SU-DHL-6 (cell line): ENCODE results near the gene MCTP1.

Experiments
- H2AFZ ChIP-seq: fragments of 200-600 bp; sonication (generic); 2 replicates; pipeline ENCODE4 v1.6.1; 2014; ENCODE audit warnings: low read depth, mild to moderate bottlenecking, moderate library complexity, mixed read lengths, antibody characterized with exemption, low read length; ENCODE audit not compliant: severe bottlenecking
- H3F3A ChIP-seq: fragments of 200-600 bp; shearing (Covaris generic); 2 replicates; pipeline ENCODE4 v1.6.0; 2016; ENCODE audit warnings: antibody characterized with exemption, mild to moderate bottlenecking; ENCODE audit not compliant: insufficient read depth
- H3K27ac ChIP-seq: fragments of 200-600 bp; sonication (generic); 2 replicates; pipeline ENCODE4 v1.5.1; 2016; ENCODE audit warnings: low read depth, mild to moderate bottlenecking, low read length, moderate library complexity, mixed read lengths
- H3K27me3 ChIP-seq: fragments of 200-600 bp; sonication (generic), shearing (Covaris generic); 2 replicates; pipeline ENCODE4 v1.6.0; 2014; ENCODE audit warnings: mild to moderate bottlenecking, low read length
- H3K36me3 ChIP-seq: fragments of 200-600 bp; sonication (generic); 2 replicates; pipeline ENCODE4 v1.6.1; 2014; ENCODE audit warnings: mild to moderate bottlenecking, low read length, mixed read lengths
- H3K4me2 ChIP-seq: fragments of 300-600, 200-600 bp; shearing (Covaris generic), sonication (generic); 2 replicates; pipeline ENCODE4 v1.6.0; 2014; ENCODE audit warnings: low read length, low read depth, mild to moderate bottlenecking; ENCODE audit not compliant: poor library complexity, severe bottlenecking
- H3K4me3 ChIP-seq: fragments of 200-600 bp; sonication (generic); 2 replicates; pipeline ENCODE4 v1.5.1; 2014; ENCODE audit warnings: antibody characterized with exemption, low read length, mild to moderate bottlenecking, mixed read lengths; ENCODE audit not compliant: insufficient read depth, poor library complexity, severe bottlenecking
- H3K79me2 ChIP-seq: fragments of 200-600 bp; sonication (generic); 2 replicates; pipeline ENCODE4 v1.6.1; 2014; ENCODE audit warnings: mild to moderate bottlenecking, low read length, moderate library complexity; ENCODE audit not compliant: insufficient read depth
- H3K9ac ChIP-seq: fragments of 200-600 bp; sonication (generic); 2 replicates; pipeline ENCODE4 v1.7.0; 2014; ENCODE audit warnings: mild to moderate bottlenecking, low read length
- H3K9me2 ChIP-seq: fragments of 200-600 bp; sonication (generic); replicated peaks from 2 replicates; pipeline ENCODE4 v1.6.1; 2014; ENCODE audit warnings: low read length; ENCODE audit not compliant: insufficient read depth
- H3K9me3 ChIP-seq: fragments of 200-600 bp; sonication (generic); 2 replicates; pipeline ENCODE4 v1.6.1; 2014; ENCODE audit warnings: low read length, mixed read lengths; ENCODE audit not compliant: insufficient read depth
- H4K20me1 ChIP-seq: fragments of 200-600 bp; sonication (generic); 2 replicates; pipeline ENCODE4 v1.6.1; 2014; ENCODE audit warnings: low read depth, mild to moderate bottlenecking, antibody characterized with exemption, low read length, moderate library complexity, mixed read lengths
- CTCF ChIP-seq: fragments of 200-600 bp; sonication (generic); IDR thresholded peaks from one replicate; pipeline ENCODE4 v1.5.1; 2017; ENCODE audit warnings: antibody characterized with exemption, mild to moderate bottlenecking, low read length, moderate library complexity; ENCODE audit not compliant: insufficient read depth, poor library complexity, severe bottlenecking
- EZH2phosphoT487 ChIP-seq: fragments of 200-600 bp; sonication (generic), shearing (Covaris generic); conservative IDR thresholded peaks from 2 replicates; pipeline ENCODE4 v1.6.1; 2018; ENCODE audit warnings: mild to moderate bottlenecking, antibody characterized with exemption, low read length, moderate library complexity, mixed read lengths

MCTP1 gene

GRCh38 chr5:95153511-95153910 lies 131.4 kb downstream of the MCTP1 start:
- Histone ChIP-seq H3K27me3 (no peaks in the 10 kb centered on the region), H2AFZ (no peak overlapping the region)

GRCh38 chr5:95152535-95152934 lies 132.4 kb downstream of the MCTP1 start:
- Histone ChIP-seq H3K9me3 (no peaks in the 10 kb centered on the region), H3K9ac (no peak overlapping the region), H3K4me3 (no peak overlapping the region), H4K20me1 (no peaks in the 10 kb centered on the region), H3K4me2 (no peak overlapping the region), H3F3A (no peaks in the 10 kb centered on the region), H3K27ac (no peak overlapping the region), H3K79me2 (no peaks in the 10 kb centered on the region), H3K36me3 (no peaks in the 10 kb centered on the region), H2AFZ (no peak overlapping the region), H3K27me3 (no peaks in the 10 kb centered on the region), H3K9me2 (no peaks in the 10 kb centered on the region)
- no peak for TF ChIP-seq EZH2phosphoT487
- no peak for TF ChIP-seq CTCF

More at GRCh38 chr5:95153511-95153910, 131.4 kb downstream of the MCTP1 start:
- Histone ChIP-seq H3K79me2 (no peaks in the 10 kb centered on the region), H3K36me3 (no peaks in the 10 kb centered on the region), H3K9me3 (no peaks in the 10 kb centered on the region), H3K4me3 (no peak overlapping the region), H3K9ac (no peak overlapping the region), H3F3A (no peaks in the 10 kb centered on the region), H3K4me2 (no peak overlapping the region), H3K9me2 (no peaks in the 10 kb centered on the region), H3K27ac (no peak overlapping the region), H4K20me1 (no peaks in the 10 kb centered on the region)
- TF ChIP-seq EZH2phosphoT487 (no peak), CTCF (no peak)

- no peaks in the 10 kb centered on the region for H4K20me1 ChIP-seq
- H3K27ac ChIP-seq: no peak overlapping the region
- no peak overlapping the region for H3K9ac ChIP-seq
- no peaks in the 10 kb centered on the region for H3K36me3 ChIP-seq
- H3K9me3 ChIP-seq: no peaks in the 10 kb centered on the region
- no peaks in the 10 kb centered on the region for H3F3A ChIP-seq
- H3K4me3 ChIP-seq: no peak overlapping the region
- no peaks in the 10 kb centered on the region for H3K9me2 ChIP-seq
- no peak overlapping the region for H3K4me2 ChIP-seq
- H3K79me2 ChIP-seq: no peaks in the 10 kb centered on the region
- H3K27me3 ChIP-seq: no peaks in the 10 kb centered on the region
- TF ChIP-seq CTCF (no peak), EZH2phosphoT487 (no peak)
- no peak overlapping the region for H2AFZ ChIP-seq
These were observed 132.8 kb downstream of the MCTP1 start for GRCh38 chr5:95152131-95152530.
